Activated CD4-positive, alpha-beta T cell treated with anti-CD3 and anti-CD28 coated beads for 36 hours (primary cell): ENCODE measurements around the gene PGBD5. TPM values are rescaled to one million over a fixed set of nuclear protein-coding genes. Genes with fewer than 3 reads are reported as not detected.

Source experiments
- ATAC-seq: fragments of 200-7000 bp; cut with Tn5 transposase; one replicate; pipeline ENCODE4 v1.10.0; 2021; ENCODE audit warnings: mild to moderate bottlenecking, moderate library complexity
- CTCF ChIA-PET: fragments of 350-600 bp; sonication (Branson Sonifier 250); formaldehyde crosslinking; loops from one replicate; lab custom pipeline; 2021; ENCODE audit warnings: antibody characterized with exemption; lab: Charles Lee
- POLR2A ChIA-PET: fragments of 350-600 bp; sonication (Branson Sonifier 250); formaldehyde crosslinking; loops from one replicate; lab custom pipeline; 2021; ENCODE audit warnings: antibody characterized with exemption, inconsistent platforms; lab: Charles Lee
- DNase-seq: peaks from one replicate; pipeline ENCODE4 v3.0.0-alpha.2; 2020
- H3K27ac Mint-ChIP-seq: one replicate; pipeline ENCODE4 v1.8.0; 2021; ENCODE audit warnings: mixed read lengths
- H3K27me3 Mint-ChIP-seq: one replicate; pipeline ENCODE4 v1.8.0; 2021; ENCODE audit warnings: mixed read lengths
- H3K36me3 Mint-ChIP-seq: one replicate; pipeline ENCODE4 v1.8.0; 2021; ENCODE audit warnings: low read depth, mixed read lengths
- H3K4me1 Mint-ChIP-seq: one replicate; pipeline ENCODE4 v1.8.0; 2021; ENCODE audit warnings: mixed read lengths
- H3K4me3 Mint-ChIP-seq: one replicate; pipeline ENCODE4 v1.8.0; 2021; ENCODE audit warnings: mild to moderate bottlenecking, moderate library complexity, mixed read lengths
- H3K9me3 Mint-ChIP-seq: one replicate; pipeline ENCODE4 v1.8.0; 2021; ENCODE audit warnings: low read depth, mixed read lengths
- intact Hi-C, 2 experiments: fragments of 100-400 bp; cut with DNase I in 1 of 2; cut with micrococcal nuclease in 1 of 2; formaldehyde crosslinking; loops; one replicate each; pipeline versions ENCODE4 v1.14.2 to v1.15.1; 2022 to 2024; cut with DNase I, micrococcal nuclease
- total RNA-seq, 2 experiments: library from RNA; stranded (reverse); gene quantifications; one replicate each; pipeline ENCODE4 v1.2.3, GENCODE V29; 2021

The PGBD5 gene
- total RNA-seq, 2 experiments from 2014 or later, result 0.11 TPM; not detected in 1

- no peaks in the 10 kb centered on the region for H3K4me1 Mint-ChIP-seq
These were observed 108.0 kb downstream of the PGBD5 start for GRCh38 chr1:230317823-230318819.

GRCh38 chr1:230316864-230317745 lies 109.0 kb downstream of the PGBD5 start:
- no peaks in the 10 kb centered on the region for H3K9me3 Mint-ChIP-seq
- no peaks in the 10 kb centered on the region for H3K4me1 Mint-ChIP-seq
- peaks cover 2% of the 10 kb centered on the region for H3K27me3 Mint-ChIP-seq
- H3K36me3 Mint-ChIP-seq, result no peaks in the 10 kb centered on the region
- ATAC-seq, result no peak
- CTCF ChIA-PET, result no interaction called here
- H3K4me3 Mint-ChIP-seq, result no peak overlapping the region
- POLR2A ChIA-PET, result no interaction called here
- H3K27ac Mint-ChIP-seq, result peak overlapping the region; percentile 37
- intact Hi-C loops, result no loop called here
- no peak for DNase-seq

More at GRCh38 chr1:230317823-230318819, 108.0 kb downstream of the PGBD5 start:
- Mint-ChIP-seq H3K9me3 (no peaks in the 10 kb centered on the region), H3K27me3 (peaks cover 2% of the 10 kb centered on the region), H3K36me3 (no peaks in the 10 kb centered on the region), H3K27ac (no peak overlapping the region), H3K4me3 (no peak overlapping the region)
- ATAC-seq (no peak), DNase-seq (no peak)
- ChIA-PET POLR2A (no interaction called here), CTCF (interaction anchor here (1.0 kb wide), 1 partner anchor 9 kb away, joined by 3 read pairs; no protein-coding TSS in a partner anchor)
- intact Hi-C loops, result no loop called here

- peaks cover 2% of the 10 kb centered on the region for H3K4me1 Mint-ChIP-seq
These were observed 111.0 kb downstream of the PGBD5 start for GRCh38 chr1:230315099-230315498.

GRCh38 chr1:230314142-230314470 lies 112.0 kb downstream of the PGBD5 start:
- Mint-ChIP-seq H3K9me3 (no peaks in the 10 kb centered on the region), H3K27ac (no peak overlapping the region), H3K36me3 (no peaks in the 10 kb centered on the region), H3K27me3 (peaks cover 4% of the 10 kb centered on the region), H3K4me1 (peaks cover 2% of the 10 kb centered on the region), H3K4me3 (no peak overlapping the region)
- DNase-seq (no peak), ATAC-seq (no peak)
- CTCF ChIA-PET, result no interaction called here
- intact Hi-C loops, result loop anchor here (5.0 kb wide), 3 partner anchors 247 to 1057 kb away; partner anchors contain the start of genes ABCB10 (in 1 of the 2) and GALNT2 (in 1 of the 2)
- POLR2A ChIA-PET, result no interaction called here

More at GRCh38 chr1:230315099-230315498, 111.0 kb downstream of the PGBD5 start:
- Mint-ChIP-seq H3K9me3 (no peaks in the 10 kb centered on the region), H3K27me3 (peaks cover 2% of the 10 kb centered on the region), H3K36me3 (no peaks in the 10 kb centered on the region), H3K4me3 (no peak overlapping the region), H3K27ac (no peak overlapping the region)
- intact Hi-C loops, result no loop called here
- ChIA-PET POLR2A (no interaction called here), CTCF (no interaction called here)
- DNase-seq (no peak), ATAC-seq (no peak)

- no peak overlapping the region for H3K4me3 Mint-ChIP-seq
- no peaks in the 10 kb centered on the region for H3K36me3 Mint-ChIP-seq
- DNase-seq (no peak), ATAC-seq (no peak)
- no peaks in the 10 kb centered on the region for H3K9me3 Mint-ChIP-seq
- peaks cover 4% of the 10 kb centered on the region for H3K27me3 Mint-ChIP-seq
- ChIA-PET CTCF (interaction anchor here (0.9 kb wide), 1 partner anchor 655 kb away, joined by 3 read pairs; no protein-coding TSS in a partner anchor), POLR2A (no interaction called here)
- no peak overlapping the region for H3K27ac Mint-ChIP-seq
- intact Hi-C loops, result loop anchor here (5.0 kb wide), 3 partner anchors 246 to 1056 kb away; partner anchors contain the start of genes ABCB10 (in 1 of the 2) and GALNT2 (in 1 of the 2)
- H3K4me1 Mint-ChIP-seq, result peaks cover 2% of the 10 kb centered on the region
These were observed 112.5 kb downstream of the PGBD5 start for GRCh38 chr1:230313453-230314141.

GRCh38 chr1:230312676-230313075 lies 113.5 kb downstream of the PGBD5 start:
- CTCF ChIA-PET, result interaction anchor here (1.1 kb wide), 1 partner anchor 24 kb away, joined by 5 read pairs; no protein-coding TSS in a partner anchor
- Mint-ChIP-seq H3K9me3 (no peaks in the 10 kb centered on the region), H3K27me3 (peaks cover 4% of the 10 kb centered on the region), H3K27ac (no peak overlapping the region), H3K4me1 (peaks cover 2% of the 10 kb centered on the region), H3K36me3 (no peaks in the 10 kb centered on the region), H3K4me3 (no peak overlapping the region)
- no peak for ATAC-seq
- intact Hi-C loops, result loop anchor here (5.0 kb wide), 3 partner anchors 245 to 1055 kb away; partner anchors contain the start of genes ABCB10 (in 1 of the 2) and GALNT2 (in 1 of the 2)
- POLR2A ChIA-PET, result no interaction called here
- no peak for DNase-seq

GRCh38 chr1:230310381-230311163 lies 115.6 kb downstream of the PGBD5 start:
- ATAC-seq (peak; percentile 48), DNase-seq (peak; percentile 82)
- Mint-ChIP-seq H3K27ac (no peak overlapping the region), H3K9me3 (no peaks in the 10 kb centered on the region), H3K27me3 (peaks cover 4% of the 10 kb centered on the region), H3K36me3 (no peaks in the 10 kb centered on the region), H3K4me1 (peaks cover 15% of the 10 kb centered on the region), H3K4me3 (no peak overlapping the region)
- intact Hi-C loops, result loop anchor here (1.0 to 5.0 kb wide), 6 partner anchors 243 to 1053 kb away; partner anchors contain the start of genes ABCB10 (in 1 of the 2) and GALNT2 (in 1 of the 2)
- CTCF ChIA-PET, result interaction anchor here (0.6 to 1.7 kb wide), 5 partner anchors 306 to 1654 kb away, joined by 3 to 7 read pairs (median 3); no protein-coding TSS in a partner anchor
- POLR2A ChIA-PET, result no interaction called here

- Mint-ChIP-seq H3K27me3 (peaks cover 4% of the 10 kb centered on the region), H3K9me3 (no peaks in the 10 kb centered on the region), H3K36me3 (no peaks in the 10 kb centered on the region), H3K27ac (no peak overlapping the region), H3K4me3 (no peak overlapping the region), H3K4me1 (peaks cover 15% of the 10 kb centered on the region)
- POLR2A ChIA-PET, result no interaction called here
- intact Hi-C loops, result loop anchor here (1.0 to 10.0 kb wide), 8 partner anchors 142 to 1645 kb away; partner anchors contain the start of genes ABCB10 (in 1 of the 2) and GALNT2 (in 1 of the 2)
- DNase-seq, result no peak
- ATAC-seq, result no peak
- CTCF ChIA-PET, result interaction anchor here (0.6 to 1.7 kb wide), 6 partner anchors 9 to 1653 kb away, joined by 3 to 7 read pairs (median 3); no protein-coding TSS in a partner anchor
These were observed 116.4 kb downstream of the PGBD5 start for GRCh38 chr1:230309646-230310177.

GRCh38 chr1:230308821-230309220 lies 117.3 kb downstream of the PGBD5 start:
- POLR2A ChIA-PET, result no interaction called here
- intact Hi-C loops, result loop anchor here in 1 of 2 experiments (5.0 to 10.0 kb wide), 2 partner anchors 142 to 1644 kb away; no protein-coding TSS in a partner anchor

More at GRCh38 chr1:230308821-230309220, 117.3 kb downstream of the PGBD5 start:
- H3K36me3 Mint-ChIP-seq, result no peaks in the 10 kb centered on the region
- H3K4me3 Mint-ChIP-seq, result no peak overlapping the region
- peaks cover 3% of the 10 kb centered on the region for H3K27me3 Mint-ChIP-seq
- H3K27ac Mint-ChIP-seq, result no peak overlapping the region
- CTCF ChIA-PET, result interaction anchor here (0.5 to 1.7 kb wide), 3 partner anchors 10 to 648 kb away, joined by 3 to 7 read pairs (median 3); no protein-coding TSS in a partner anchor
- H3K4me1 Mint-ChIP-seq, result peaks cover 19% of the 10 kb centered on the region
- H3K9me3 Mint-ChIP-seq, result no peaks in the 10 kb centered on the region
- no peak for ATAC-seq
- no peak for DNase-seq
